ENCODE results near the gene ELK1.
"Not testable (repeated sequence)": the region's sequence is repeated elsewhere in the genome, so short reads cannot be mapped to it uniquely, and the experiment has no call there.

Gene ELK1, protein sequence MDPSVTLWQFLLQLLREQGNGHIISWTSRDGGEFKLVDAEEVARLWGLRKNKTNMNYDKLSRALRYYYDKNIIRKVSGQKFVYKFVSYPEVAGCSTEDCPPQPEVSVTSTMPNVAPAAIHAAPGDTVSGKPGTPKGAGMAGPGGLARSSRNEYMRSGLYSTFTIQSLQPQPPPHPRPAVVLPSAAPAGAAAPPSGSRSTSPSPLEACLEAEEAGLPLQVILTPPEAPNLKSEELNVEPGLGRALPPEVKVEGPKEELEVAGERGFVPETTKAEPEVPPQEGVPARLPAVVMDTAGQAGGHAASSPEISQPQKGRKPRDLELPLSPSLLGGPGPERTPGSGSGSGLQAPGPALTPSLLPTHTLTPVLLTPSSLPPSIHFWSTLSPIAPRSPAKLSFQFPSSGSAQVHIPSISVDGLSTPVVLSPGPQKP

DNA sequence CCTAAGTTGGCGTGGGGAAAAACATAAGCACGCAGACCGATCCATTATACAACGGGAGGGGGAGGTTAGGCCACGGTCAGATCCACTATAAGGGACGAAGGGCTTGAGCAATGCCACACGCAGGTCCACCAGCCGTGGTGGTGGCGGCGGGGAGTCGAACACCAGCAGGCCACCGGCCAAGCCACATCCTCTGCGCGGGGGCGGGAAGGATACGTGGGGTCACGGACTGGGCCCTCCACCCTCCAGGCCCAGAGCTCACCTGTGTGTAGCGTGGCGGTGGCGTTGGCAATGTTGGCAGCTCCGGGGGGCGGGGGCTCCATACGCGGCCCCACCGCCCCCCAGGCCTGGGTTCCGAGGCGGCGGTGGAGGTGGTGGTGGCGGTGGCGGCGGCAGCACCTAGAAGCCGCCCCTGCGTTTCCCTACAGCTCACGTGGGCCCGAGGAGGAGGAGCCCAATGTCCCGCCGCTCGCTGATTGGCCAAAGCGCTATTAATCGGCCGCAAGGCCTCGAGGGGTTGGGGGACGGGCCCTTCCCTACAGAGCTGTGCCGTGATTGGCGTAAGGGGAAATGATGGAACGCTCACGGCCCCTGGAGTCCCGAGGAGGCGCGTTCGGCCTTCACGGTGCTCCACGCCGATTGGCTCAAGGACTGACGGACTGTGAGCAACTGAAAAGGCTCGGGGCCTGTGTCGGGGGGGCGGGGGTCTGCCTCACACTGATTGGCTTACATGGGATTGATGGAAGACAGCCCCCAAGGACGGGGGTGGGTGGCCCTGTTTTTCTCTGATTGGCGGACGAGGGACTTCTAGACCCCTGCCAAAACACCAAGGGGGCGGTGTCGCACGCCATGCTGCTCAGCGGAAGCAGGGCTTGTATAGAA is at the start of gene ELK1:
TSS of gene ELK1 (minus strand) at position 400 of the 879 bp plus-strand sequence. CDS start 9,122 bp downstream, outside the sequence.
- DNase-seq, result peak; percentile 93

DNA sequence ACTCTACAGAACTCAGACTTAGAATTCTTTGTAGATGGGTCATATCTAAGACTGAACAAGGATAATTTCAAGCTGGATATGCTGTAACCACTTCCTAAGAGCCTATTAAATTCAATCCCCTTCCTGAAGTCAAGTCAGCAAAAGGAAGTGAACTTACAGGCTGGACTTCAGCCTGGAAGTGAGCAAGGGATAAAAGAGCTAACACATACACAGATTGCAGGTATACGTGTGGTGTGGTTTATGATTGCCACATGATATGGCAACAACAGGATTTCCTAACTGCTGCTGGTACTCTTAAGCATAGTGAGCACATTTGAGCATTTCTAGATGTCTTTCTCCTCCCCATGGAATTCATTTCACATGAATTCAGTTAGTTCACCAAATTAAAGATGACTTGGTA is 46.8 kb upstream of the ELK1 start:
- no peak for DNase-seq

DNA sequence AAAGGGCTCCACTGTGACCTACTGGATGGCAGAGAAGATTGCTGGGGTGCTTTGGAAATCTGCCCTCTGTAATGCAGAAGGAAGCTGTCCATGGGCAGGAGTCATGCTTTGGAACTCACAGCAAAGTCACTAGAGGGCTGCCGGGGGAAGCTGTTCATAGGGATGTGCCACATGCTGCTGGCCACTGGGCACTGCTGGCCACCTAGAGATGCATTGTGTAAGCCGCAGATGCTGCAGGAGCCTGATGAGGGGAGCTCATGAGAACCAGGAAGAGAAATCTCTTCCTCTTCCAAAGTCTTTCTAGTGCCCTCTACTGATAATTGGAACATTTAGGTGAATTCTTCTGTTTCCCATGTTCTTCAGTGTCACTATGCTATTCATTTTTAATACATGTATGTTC is 39.8 kb upstream of the ELK1 start:
- DNase-seq, result no peak

DNA sequence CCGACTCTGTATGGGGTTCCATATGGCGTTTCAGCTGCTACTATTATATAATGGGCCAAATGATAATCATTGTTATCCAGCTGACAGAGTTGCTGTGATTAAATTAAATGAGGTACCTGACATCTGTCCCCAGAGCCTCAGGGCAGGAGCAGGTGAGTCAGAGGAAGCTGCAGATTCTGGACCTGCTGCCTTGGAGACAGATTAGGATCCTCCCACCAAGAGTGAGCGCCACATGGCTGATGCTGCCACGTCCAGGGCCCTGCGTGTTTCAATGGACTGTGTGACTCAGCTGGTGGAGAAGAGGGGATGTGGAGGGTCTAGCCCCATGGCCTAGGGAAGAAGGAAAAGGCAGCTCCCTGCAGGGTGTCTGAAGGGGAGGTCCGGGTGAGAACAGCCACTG is 36.9 kb upstream of the ELK1 start:
- DNase-seq, result no peak

DNA sequence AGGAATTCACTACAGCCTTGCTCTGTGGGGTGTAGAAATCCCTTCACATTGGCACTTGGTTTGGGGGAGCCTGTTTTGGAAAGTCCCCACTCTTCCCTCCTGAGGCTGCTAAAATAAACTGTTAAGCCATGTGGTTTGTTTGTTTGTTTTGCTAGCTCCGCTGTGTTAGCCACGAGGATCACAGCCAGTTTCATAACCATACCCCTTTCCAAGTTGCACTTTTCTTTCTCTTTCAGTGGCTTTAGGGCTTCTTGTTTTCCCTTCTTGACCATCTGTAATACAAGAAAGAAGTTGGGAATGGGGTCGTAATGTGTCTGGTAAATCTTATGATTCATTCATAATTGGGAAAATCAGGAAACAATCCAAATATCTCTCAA is 33.5 kb upstream of the ELK1 start:
- no peak for DNase-seq

DNA sequence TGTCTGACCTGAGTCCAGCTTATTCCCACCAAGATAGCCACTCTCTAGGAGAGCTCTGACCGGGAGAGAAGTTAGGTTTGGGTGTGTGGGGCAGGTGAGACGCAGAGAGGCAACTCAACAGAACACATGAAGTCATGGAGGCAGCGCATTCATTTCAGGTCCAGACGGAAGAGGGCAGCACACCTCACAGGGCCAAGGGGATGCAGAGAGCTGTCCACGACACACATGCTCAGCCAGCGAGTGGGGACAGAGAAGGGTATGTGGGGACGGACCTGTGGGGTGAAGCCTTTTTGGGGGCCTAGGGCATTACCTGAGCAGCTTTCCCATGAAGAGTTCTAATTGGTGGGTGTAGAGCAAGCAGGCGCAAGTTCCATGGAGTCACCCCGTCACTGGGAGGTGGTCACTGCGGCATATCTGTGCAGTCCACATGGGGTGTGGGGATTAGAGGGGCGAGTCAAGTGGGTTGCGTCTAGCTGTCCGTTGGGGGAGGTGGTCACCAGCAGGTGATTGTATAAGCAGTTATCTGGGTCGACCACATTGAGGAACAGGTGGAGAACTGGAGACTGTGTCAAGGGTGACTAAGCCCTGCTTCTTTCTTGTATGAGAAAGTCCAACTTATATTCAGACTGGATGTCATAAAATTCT is 32.9 kb upstream of the ELK1 start:
- DNase-seq, result no peak

DNA sequence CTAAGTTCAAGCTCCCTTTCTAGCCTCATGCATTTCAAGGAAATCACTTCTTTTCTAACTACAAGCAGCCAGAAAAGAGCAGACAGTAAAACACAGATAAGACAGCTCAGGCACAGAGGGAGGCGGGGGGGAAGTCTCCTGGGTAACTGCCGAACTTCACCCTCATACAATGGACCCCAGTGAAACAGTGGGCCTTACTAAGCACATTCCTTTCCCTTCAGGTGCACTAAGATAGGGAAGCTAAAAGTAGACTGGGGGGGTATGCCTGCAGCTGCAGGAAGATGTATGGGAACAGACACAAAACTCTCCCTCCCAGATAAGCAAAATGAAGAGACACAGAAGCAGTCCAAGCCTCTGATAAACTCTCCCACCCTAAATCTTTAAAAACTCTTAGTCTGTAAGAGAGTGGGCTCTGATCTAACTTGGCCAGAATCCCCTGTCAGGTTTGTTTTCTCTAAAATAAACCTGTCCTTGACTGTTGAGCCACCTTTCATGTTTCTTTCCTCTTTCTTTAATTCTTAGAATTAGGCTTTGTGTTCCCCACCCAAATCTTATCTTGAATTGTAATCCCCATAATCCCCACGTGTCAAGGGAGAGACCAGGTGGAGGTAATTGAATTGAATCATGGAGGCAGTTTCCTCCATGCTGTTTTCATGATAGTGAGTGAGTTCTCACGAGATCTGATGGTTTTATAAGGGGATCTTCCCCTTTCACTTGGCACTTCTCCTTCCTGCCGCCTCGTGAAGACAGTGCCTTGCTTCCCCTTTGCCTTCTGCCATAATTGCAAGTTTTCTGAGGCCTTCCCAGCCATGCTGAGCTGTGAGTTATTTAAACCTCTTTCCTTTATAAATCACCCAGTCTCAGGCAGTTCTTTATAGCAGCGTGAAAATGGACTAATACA is 25.8 kb upstream of the ELK1 start:
- not testable (repeated sequence) for DNase-seq

DNA sequence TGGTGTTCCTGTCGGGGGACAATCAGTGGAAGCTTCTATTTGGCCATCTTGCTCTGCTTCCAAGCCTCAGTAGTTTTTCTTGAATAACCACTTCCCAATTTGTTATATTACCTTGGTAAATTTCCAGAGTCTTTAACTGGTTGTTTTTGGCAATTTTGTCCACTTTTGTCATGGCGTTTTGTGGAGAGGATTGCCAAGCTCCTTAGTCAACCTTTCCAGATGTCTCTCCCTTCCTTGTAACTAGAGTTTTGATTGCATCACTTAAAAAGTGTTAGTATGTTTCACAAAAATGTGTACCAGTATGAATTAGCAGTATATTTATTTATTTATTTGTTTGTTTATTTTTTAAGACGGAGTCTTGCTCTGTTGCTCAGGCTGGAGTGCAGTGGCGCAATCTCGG is 24.4 kb upstream of the ELK1 start:
- DNase-seq, result no peak

DNA sequence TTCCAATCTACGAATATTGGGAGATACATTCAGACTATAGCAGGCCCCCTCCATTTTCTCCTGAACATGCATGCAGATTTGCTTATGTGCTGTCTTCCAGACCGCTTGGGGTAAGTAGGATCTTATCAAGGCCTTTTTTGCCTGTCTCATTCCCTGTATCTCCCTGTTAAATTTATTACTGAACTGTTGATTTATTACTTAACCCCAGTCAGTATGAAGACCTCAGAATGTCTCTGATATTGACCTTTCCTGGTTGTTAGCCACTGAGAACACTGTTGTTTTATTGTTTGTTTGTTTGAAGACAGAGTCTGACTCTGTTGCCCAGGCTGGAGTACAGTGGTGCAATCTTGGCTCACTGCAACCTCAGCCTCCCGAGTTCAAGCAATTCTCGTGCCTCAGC is 15.4 kb upstream of the ELK1 start:
- not testable (repeated sequence) for DNase-seq

DNA sequence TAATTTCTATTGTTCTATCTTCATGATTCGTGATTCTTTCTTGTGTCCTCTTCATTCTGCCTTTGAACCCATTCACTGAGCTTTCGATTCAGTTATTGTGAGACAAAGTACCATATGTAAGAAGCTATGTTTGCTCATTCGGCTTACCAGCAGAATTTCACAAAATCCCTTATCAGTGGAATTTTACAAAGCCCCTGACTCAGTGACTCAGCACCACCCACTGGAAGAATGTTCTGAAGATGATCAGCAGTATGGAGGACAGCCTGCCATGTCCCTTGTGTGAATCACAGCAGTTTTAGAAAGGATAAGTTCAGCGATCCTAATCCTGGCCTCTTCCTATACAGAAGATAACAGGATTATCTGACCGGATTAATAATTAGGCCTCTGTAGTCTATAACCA is 14.4 kb upstream of the ELK1 start:
- no peak for DNase-seq

DNA sequence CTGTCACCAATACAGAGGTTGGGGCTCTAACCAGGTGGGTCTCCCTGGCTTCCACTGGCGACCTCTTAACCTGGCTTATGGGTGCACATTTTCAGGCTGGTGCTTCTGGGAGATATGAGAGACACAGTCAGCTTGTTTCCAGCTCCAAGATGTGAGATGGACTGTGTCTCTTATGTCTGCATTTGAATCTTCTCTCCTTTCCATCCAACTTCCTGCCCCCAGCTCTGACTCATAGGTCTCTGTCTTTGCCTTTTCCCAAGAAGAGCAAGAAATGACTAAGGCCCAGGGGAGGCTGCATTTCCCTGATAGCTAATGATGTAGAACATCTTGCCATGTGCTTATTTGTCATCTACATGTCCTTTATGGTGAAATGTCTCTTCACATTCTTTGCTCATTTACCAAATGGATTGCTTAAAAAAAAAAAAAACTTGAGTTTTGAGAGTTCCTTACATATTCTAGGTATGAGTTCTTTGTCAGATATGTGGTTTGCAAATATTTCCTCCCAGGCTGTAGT is 11.8 kb upstream of the ELK1 start:
- DNase-seq, result peak; percentile 80

DNA sequence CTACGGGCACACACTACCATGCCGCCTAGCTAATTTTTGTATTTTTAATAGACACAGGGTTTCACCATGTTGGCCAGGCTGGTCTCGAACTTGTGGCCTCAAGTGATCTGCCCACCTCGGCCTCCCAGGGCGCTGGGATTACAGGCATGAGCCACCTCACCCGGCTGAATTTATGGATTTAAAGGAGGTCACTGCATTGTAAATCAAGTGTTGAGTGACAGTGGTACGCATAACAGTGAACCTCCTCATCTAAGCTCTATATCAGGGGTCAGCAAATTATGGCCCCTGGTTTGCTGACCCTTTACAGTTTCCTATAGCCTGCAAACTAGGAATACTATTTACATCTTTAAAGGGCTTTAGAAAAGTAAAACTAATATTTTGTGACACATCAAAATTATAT is 11.2 kb upstream of the ELK1 start:
- no peak for DNase-seq

DNA sequence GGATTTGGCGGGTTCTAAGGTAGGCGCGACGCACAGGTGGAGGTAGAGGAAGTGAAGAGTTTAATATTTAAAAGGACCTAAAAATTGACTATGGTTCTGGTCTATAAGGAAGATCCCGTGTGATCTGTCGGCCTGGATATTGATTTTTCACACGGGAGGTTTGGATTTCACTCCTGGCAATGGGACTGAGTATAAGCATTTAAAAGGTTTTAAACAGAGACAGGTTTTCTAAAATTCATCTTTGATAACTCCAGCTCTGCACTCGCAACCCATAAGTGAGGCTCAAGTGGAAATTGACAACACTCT is 9.0 kb upstream of the ELK1 start:
- DNase-seq, result no peak

DNA sequence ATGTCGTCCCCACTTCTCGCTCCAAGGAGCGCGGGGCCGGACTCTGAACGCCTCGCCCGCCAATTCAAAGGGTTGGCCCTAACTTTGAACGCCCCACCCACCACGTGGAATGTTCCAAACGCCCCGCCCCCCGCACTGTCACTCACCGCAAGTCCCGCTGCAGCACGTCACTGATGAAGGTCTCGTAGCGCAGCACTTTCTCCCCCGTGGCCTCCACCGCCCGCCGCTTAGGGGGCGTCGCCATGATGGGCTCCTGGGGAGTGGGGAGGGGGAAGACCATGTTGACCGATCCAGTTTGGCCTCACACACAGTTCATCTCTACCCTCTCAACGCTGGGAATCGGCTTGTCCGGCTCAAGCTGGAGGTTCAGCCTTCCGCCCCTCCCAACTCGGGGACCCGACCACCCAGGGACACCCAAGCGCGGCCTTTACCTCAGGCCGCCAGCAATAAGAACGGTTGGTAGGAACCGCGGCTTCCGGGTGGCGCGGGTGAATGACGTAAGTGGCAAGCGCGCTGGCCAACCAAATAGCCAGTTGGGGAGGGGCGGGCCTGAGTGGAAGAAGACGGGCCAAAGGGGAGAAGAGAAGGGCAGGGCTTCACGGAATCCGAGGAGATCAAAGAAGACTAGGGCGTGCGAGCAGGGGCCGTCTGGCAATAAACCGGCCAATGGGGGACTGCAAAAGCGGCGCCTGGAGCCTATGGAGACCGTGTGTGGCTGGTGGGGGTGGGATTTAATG is 8.5 kb upstream of the ELK1 start, which contains the start of gene UXT:
TSS of gene UXT (minus strand) at position 497 of the 737 bp plus-strand sequence. CDS start at position 244, 253 bp downstream.
- DNase-seq, result peak; percentile 95

DNA sequence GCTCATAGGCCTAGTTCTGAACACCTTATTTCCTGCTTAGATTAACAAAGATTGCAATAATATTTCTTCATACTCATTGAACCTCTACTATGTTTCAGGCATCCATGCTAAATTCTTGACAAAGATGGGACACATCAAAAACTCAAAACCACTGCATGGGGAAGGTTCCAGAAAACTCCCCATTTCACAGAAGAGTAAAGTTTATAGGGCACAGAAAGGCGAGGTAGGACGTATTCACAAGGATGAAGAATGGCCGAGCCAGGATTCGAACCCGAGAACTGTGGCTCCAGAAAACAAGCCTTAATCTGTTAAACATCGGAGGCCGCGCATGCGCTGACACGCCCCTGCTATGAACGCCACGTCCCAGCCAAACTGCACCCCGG is 7.9 kb upstream of the ELK1 start:
- no peak for DNase-seq

DNA sequence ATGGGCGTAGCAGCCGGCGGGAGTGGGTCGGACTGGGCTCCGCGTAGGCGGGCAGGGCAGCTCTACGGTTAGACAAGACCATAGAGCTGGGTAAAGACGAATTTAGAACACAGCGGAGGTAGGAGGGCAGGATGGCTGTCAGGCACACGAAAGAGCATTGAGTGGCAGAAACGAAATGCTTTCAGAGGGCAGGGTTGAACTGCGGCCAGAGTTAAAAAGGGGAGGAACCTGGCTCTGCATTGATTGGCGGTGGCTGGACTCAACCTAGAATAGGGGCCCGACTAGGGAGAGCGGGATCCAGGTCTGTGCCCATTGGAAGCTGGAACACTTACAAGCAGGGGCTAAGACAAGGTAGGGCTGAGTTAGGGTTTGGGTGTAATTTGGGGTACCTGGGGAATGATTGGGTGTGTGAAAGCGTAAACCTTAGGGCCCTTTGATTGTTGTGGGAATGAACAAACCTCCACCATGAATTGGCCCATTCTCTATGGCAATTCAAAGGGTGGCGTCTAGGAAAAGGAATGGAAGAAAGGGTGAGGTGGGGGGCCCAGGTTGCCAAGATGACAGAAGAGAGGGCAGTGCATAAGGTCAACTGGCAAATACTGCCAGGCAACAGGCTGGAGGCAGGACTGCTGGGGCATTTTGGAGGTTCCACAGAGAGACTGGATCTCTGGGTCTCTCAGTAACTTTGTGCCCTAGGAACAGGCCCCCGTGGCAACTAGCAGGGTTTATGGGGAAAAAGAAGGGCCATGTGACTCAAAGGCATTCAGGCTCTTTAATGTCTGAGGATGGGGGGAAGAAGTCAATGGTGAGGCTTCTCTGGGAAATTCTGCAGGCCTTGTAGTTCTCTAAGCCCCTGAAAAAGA is 911 bp upstream of the ELK1 start:
- DNase-seq, result no peak

DNA sequence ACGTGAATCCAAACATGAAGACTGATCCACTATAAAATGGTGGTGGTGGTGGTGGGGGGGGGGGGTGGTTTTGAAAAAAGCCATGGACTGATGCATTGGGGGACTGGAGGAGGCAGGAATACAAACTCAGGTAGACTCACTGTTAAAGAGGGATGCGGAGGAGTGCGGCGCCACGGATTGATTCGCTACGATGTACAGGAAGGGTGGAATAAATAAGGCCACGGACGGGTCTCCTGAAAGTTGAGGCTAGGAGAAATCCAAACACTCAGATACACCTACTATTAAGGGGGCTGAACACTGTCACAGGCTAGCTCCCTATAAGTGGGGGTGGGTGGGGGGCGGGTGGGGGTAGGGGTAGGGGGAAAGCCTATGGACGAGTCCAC is 591 bp downstream of the ELK1 start:
- no peak for DNase-seq

DNA sequence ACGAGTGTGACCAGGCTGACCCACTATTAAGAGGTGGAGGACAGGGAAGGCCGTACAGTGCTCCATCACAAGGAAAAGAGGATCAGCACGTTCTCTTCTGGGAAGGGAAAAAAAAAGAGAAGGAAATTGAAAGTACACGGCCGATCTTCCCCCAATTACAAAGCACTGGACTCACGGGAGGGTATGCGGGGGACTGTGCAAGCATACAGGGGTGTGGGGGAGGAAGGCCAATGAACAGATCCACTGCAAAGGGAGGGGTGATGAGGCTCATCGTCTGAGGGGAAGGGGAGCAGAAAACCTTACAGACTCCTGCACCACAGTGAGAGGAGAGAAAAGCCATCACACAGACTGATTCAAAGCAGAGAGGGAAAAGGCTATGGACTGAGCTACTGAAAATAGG is 1.1 kb downstream of the ELK1 start:
- DNase-seq, result no peak

DNA sequence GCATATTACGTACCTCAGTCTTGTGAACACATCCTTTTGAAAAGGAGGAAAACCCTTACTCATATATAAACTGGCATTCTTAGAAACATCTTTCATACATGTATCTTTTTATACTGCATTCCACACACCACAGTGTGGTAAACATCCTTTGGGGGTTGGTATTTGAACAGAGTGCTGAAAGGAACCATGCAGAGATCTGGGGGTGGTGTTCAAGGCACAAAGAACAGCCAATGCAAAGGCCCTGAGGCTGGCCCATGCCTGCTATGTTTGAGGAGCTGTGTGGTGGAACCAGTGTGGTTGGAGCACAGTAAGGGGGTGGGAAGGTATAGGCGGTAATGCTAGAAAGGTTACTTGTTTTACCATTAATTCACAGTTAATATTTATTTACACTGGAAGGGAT is 2.0 kb downstream of the ELK1 start:
- DNase-seq, result peak; percentile 47

DNA sequence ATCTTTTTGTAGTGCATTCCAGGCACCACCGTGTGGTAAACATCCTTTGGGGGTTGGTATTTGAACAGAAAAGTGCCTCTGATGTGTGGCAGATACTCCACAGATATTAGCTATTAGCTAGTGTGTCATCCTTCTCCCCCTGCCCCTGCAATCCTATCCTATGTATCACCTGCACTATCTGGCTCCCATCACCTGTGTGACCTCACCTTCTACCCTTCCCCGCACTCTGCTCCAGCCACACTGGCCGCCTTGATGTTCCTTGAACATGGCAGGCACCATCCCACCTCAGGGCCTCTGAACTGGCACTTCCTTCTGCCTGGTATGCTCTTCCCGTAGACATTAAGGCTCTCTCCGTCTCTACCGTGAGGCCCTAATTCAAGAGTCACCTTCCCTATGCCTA is 3.7 kb downstream of the ELK1 start:
- DNase-seq, result no peak

DNA sequence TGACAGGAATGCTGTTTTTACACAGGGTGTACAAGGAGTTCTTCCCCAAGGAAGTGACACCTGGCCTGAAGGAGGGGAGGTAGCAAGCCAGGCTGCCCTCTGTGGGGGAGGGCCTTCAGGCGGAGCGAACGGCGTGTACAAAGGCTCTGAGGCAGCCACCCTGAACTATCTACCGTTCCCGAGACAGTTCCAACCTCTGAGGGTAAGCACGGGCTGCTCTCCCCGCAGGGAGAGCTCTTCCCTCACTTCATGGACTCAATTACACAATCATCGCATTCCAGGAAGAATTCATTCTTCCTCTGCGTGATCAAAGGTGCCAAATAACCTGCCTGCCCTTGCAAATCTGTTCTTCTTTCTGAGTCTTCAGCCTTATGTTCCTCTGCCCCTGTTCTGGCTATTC is 4.8 kb downstream of the ELK1 start:
- DNase-seq, result no peak

All from activated CD4-positive, alpha-beta T cell treated with anti-CD3 and anti-CD28 coated beads, Interleukin-2, amount 50 U/mL, for 16 hours (primary cell).